GM12891 (cell line): ENCODE data around the gene ZRANB3.
A peak's percentile ranks its signal among the peaks of the same experiment; 100 is the strongest.

Source experiments
- DNase-seq: peaks from one replicate; pipeline ENCODE4 v3.0.0; 2011; ENCODE audit warnings: low spot score; ENCODE audit not compliant: insufficient read length
- FAIRE-seq: peaks from 2 replicates; lab custom pipeline; 2011; peaks lifted over from hg19 to GRCh38; lab: Jason Lieb, UNC
- PAX5 ChIP-seq: IDR thresholded peaks from 2 replicates; pipeline ENCODE4 v1.6.1; 2011; ENCODE audit warnings: low read length, moderate library complexity, mild to moderate bottlenecking; ENCODE audit not compliant: insufficient read depth, severe bottlenecking
- POLR2A ChIP-seq: IDR thresholded peaks from 2 replicates; pipeline ENCODE4 v1.6.1; 2011; ENCODE audit warnings: low read depth, low read length, control low read depth
- POLR2AphosphoS5 ChIP-seq: IDR thresholded peaks from 2 replicates; pipeline ENCODE4 v1.6.1; 2011; ENCODE audit warnings: low read depth, low read length, control low read depth
- POU2F2 ChIP-seq: IDR thresholded peaks from 2 replicates; pipeline ENCODE4 v1.6.1; 2011; ENCODE audit warnings: low read depth, mild to moderate bottlenecking, control low read depth, low read length, moderate library complexity
- SPI1 ChIP-seq: IDR thresholded peaks from 2 replicates; pipeline ENCODE4 v1.6.1; 2011; ENCODE audit warnings: low read depth, low read length, control low read depth
- TAF1 ChIP-seq: IDR thresholded peaks from 2 replicates; pipeline ENCODE4 v1.6.1; 2011; ENCODE audit warnings: low read depth, low read length, control low read depth

ZRANB3 gene

DNA sequence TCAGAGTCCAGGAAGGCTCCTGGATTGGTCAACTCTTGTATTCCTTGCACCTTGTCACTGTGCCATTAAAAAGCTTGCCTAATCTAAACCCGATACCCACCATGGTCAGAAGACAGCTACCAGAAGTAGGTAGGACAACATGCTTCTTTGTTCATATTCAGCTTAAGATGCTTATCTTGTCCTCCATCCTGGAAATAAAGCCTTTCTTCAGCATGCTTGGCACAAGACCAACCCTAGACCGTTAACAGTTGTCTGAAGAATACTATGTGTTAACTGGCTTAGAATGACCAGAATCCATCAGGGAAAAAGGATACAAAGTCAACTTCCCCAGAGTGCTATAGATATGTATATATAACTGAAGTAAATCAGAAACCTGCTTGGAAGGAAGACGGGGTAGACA, 193.9 kb downstream of the ZRANB3 start:
- DNase-seq (no peak), FAIRE-seq (peak; percentile 31)
- TF ChIP-seq POLR2A (no peak), TAF1 (no peak), POU2F2 (no peak), PAX5 (no peak), SPI1 (no peak), POLR2AphosphoS5 (no peak)

GRCh38 chr2:135335256-135335655, 195.8 kb downstream of the ZRANB3 start:
- FAIRE-seq: no peak
- no peak for DNase-seq
- TF ChIP-seq POLR2AphosphoS5: no peak
- no peak for TF ChIP-seq POU2F2
- no peak for TF ChIP-seq PAX5
- TF ChIP-seq TAF1: no peak
- no peak for TF ChIP-seq SPI1
- no peak for TF ChIP-seq POLR2A

GRCh38 chr2:135327146-135327545, 203.9 kb downstream of the ZRANB3 start:
- no peak for DNase-seq
- FAIRE-seq: no peak
- TF ChIP-seq TAF1 (no peak), PAX5 (no peak), POU2F2 (no peak), POLR2A (no peak), SPI1 (no peak), POLR2AphosphoS5 (no peak)

- FAIRE-seq: no peak
- DNase-seq: no peak
- TF ChIP-seq SPI1 (no peak), POLR2AphosphoS5 (no peak), TAF1 (no peak), PAX5 (no peak), POLR2A (no peak), POU2F2 (no peak)
Observed at GRCh38 chr2:135320465-135321355, 210.3 kb downstream of the ZRANB3 start.

DNA sequence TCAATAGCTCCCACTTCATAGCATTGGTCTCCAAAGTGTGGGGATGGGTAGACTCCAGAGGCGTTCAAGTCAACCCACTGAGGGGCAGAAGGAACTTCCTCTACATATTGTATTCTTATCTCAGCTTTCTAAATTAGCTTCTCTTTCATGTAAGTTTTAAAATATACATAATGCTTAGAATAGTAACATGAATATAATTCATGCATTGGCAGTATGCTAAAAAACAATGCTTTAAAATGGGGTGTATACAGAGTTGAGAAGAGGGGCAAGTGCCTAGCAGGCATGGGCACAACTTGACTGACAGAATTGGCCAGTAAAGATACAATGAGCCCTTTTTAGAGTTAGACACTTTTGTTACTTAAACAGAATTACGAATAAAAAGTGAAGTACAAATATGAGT, 212.2 kb downstream of the ZRANB3 start:
- no peak for FAIRE-seq
- no peak for DNase-seq
- TF ChIP-seq POU2F2 (no peak), PAX5 (no peak), SPI1 (no peak), POLR2A (no peak), TAF1 (no peak), POLR2AphosphoS5 (no peak)

GRCh38 chr2:135317375-135317774, 213.6 kb downstream of the ZRANB3 start:
- DNase-seq: no peak
- no peak for TF ChIP-seq SPI1
- no peak for TF ChIP-seq POU2F2
- no peak for TF ChIP-seq POLR2AphosphoS5
- TF ChIP-seq TAF1: no peak
- TF ChIP-seq POLR2A: no peak
- no peak for TF ChIP-seq PAX5
- no peak for FAIRE-seq

DNA sequence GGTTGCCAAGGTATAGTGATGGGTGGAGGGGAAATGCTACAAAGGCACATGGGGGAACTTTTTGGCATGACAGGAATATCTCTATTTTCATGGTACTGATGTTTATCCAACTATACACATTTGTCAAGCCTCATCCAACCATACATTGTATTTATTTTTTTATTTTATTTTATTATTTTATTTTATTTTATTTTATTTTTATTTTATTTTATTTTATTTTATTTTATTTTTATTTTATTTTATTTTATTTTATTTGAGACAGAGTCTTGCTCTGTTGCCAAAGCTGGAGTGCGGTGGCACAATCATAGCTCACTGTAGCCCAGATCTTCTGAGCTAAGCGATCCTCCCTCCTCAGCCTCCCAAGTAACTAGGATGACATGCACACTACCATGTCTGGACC, 219.1 kb downstream of the ZRANB3 start:
- TF ChIP-seq PAX5 (no peak), SPI1 (no peak), POLR2A (no peak), POLR2AphosphoS5 (no peak), POU2F2 (no peak), TAF1 (no peak)
- DNase-seq: no peak
- FAIRE-seq: no peak

GRCh38 chr2:135311268-135311667, 219.8 kb downstream of the ZRANB3 start:
- TF ChIP-seq PAX5 (no peak), POLR2AphosphoS5 (no peak), SPI1 (no peak), POU2F2 (no peak), TAF1 (no peak), POLR2A (no peak)
- DNase-seq: no peak
- FAIRE-seq: no peak

GRCh38 chr2:135304694-135305093, 226.3 kb downstream of the ZRANB3 start:
- FAIRE-seq (no peak), DNase-seq (no peak)
- TF ChIP-seq PAX5 (no peak), POLR2A (no peak), TAF1 (no peak), POLR2AphosphoS5 (no peak), SPI1 (no peak), POU2F2 (no peak)

- TF ChIP-seq TAF1 (no peak), SPI1 (peak; percentile 60)
- FAIRE-seq (no peak), DNase-seq (peak; percentile 36)
Observed at GRCh38 chr2:135299658-135300244, 231.3 kb downstream of the ZRANB3 start.
